MCF 10A (cell line): ENCODE data around the gene PKN2. TPM values are rescaled to one million over a fixed set of nuclear protein-coding genes. Genes with fewer than 3 reads are reported as not detected.
"Not testable (repeated sequence)": the region's sequence is repeated elsewhere in the genome, so short reads cannot be mapped to it uniquely, and the experiment has no call there.

Experiments used
- BruUV-seq: library from RNA; stranded (reverse); fragments of 400-500 nt; replicated peaks from 2 replicates; lab custom pipeline; 2021; lab: Mats Ljungman, UMichigan
- CTCF ChIA-PET: fragments of 300-600 bp; sonication (Branson Sonifier 250); formaldehyde crosslinking; extraction: SDS; loops from one replicate; lab custom pipeline; 2021; ENCODE audit warnings: antibody characterized with exemption, inconsistent platforms; lab: Yijun Ruan, JAX
- POLR2A ChIA-PET: fragments of 300-600, 350-650 bp; sonication (Branson Sonifier 250); formaldehyde crosslinking; extraction: SDS; loops from one replicate; lab custom pipeline; 2020; ENCODE audit warnings: antibody characterized with exemption, inconsistent platforms; lab: Yijun Ruan, JAX
- DNase-seq: peaks from one replicate; pipeline ENCODE4 v3.0.0-alpha.2; 2018; ENCODE audit not compliant: unreplicated experiment
- H3K27ac Mint-ChIP-seq: one replicate; pipeline ENCODE4 v1.8.0; 2022; ENCODE audit warnings: mild to moderate bottlenecking, low read depth, mixed read lengths; ENCODE audit not compliant: unreplicated experiment
- H3K27me3 Mint-ChIP-seq: one replicate; pipeline ENCODE4 v1.8.0; 2022; ENCODE audit warnings: mixed read lengths; ENCODE audit not compliant: insufficient read depth, unreplicated experiment
- H3K36me3 Mint-ChIP-seq: one replicate; pipeline ENCODE4 v1.8.0; 2022; ENCODE audit warnings: mild to moderate bottlenecking, moderate library complexity, mixed read lengths; ENCODE audit not compliant: insufficient read depth, unreplicated experiment
- H3K4me1 Mint-ChIP-seq: one replicate; pipeline ENCODE4 v1.8.0; 2022; ENCODE audit warnings: mixed read lengths; ENCODE audit not compliant: insufficient read depth, unreplicated experiment
- H3K4me3 Mint-ChIP-seq: one replicate; pipeline ENCODE4 v1.8.0; 2022; ENCODE audit warnings: mild to moderate bottlenecking, moderate library complexity, mixed read lengths; ENCODE audit not compliant: unreplicated experiment
- H3K9me3 Mint-ChIP-seq: one replicate; pipeline ENCODE4 v1.8.0; 2022; ENCODE audit warnings: mixed read lengths; ENCODE audit not compliant: unreplicated experiment
- CTCF ChIP-seq: fragments of 200-600 bp; IDR thresholded peaks from one replicate; pipeline ENCODE4 v1.8.0; 2022; ENCODE audit warnings: antibody characterized with exemption, mild to moderate bottlenecking; ENCODE audit not compliant: unreplicated experiment
- intact Hi-C: fragments of 100-400 bp; cut with micrococcal nuclease; formaldehyde crosslinking; loops from 2 replicates; pipeline ENCODE4 v1.14.1; 2022
- total RNA-seq: library from RNA; stranded (reverse); gene quantifications from 2 replicates; pipeline ENCODE4 v1.2.3, GENCODE V29; 2022

PKN2 gene
- total RNA-seq, 1 experiment from 2014 or later = 40.2 TPM

- BruUV-seq = no TSS peak
- no peak overlapping the region for H3K27ac Mint-ChIP-seq
- ChIA-PET CTCF (interaction anchor here (0.7 kb wide), 1 partner anchor 797 kb away, joined by 3 read pairs; no protein-coding TSS in a partner anchor), POLR2A (no interaction called here)
- intact Hi-C loops = no loop called here
- DNase-seq = no peak
- no peaks in the 10 kb centered on the region for H3K27me3 Mint-ChIP-seq
- H3K4me3 Mint-ChIP-seq = no peak overlapping the region
- peaks cover 66% of the 10 kb centered on the region for H3K36me3 Mint-ChIP-seq
- no peak for TF ChIP-seq CTCF
- H3K9me3 Mint-ChIP-seq = no peaks in the 10 kb centered on the region
- no peaks in the 10 kb centered on the region for H3K4me1 Mint-ChIP-seq
These were observed 129.4 kb downstream of the PKN2 start for GRCh38 chr1:88813471-88813870.

GRCh38 chr1:88819642-88820041 is 135.6 kb downstream of the PKN2 start:
- BruUV-seq, H3K4me1 Mint-ChIP-seq, H3K27ac Mint-ChIP-seq, H3K4me3 Mint-ChIP-seq, H3K27me3 Mint-ChIP-seq, DNase-seq, H3K9me3 Mint-ChIP-seq, POLR2A ChIA-PET: not testable (repeated sequence)
- intact Hi-C loops = loop anchor here (10.0 kb wide), 1 partner anchor 85 kb away; no protein-coding TSS in a partner anchor
- H3K36me3 Mint-ChIP-seq = peaks cover 65% of the 10 kb centered on the region
- CTCF ChIA-PET = interaction anchor here (0.6 kb wide), 1 partner anchor 20 kb away, joined by 3 read pairs; no protein-coding TSS in a partner anchor

GRCh38 chr1:88825721-88826120 is 141.6 kb downstream of the PKN2 start:
- Mint-ChIP-seq H3K27me3 (no peaks in the 10 kb centered on the region), H3K9me3 (no peaks in the 10 kb centered on the region), H3K27ac (no peak overlapping the region), H3K4me3 (no peak overlapping the region), H3K36me3 (peaks cover 42% of the 10 kb centered on the region), H3K4me1 (no peaks in the 10 kb centered on the region)
- ChIA-PET POLR2A (no interaction called here), CTCF (interaction anchor here (0.5 kb wide), 1 partner anchor 179 kb away, joined by 3 read pairs; no protein-coding TSS in a partner anchor)
- DNase-seq = no peak
- TF ChIP-seq CTCF = no peak
- no TSS peak for BruUV-seq
- intact Hi-C loops = loop anchor here (10.0 kb wide), 1 partner anchor 91 kb away; no protein-coding TSS in a partner anchor

GRCh38 chr1:88847643-88848042 is 163.6 kb downstream of the PKN2 start:
- CTCF ChIA-PET = interaction anchor here (0.7 kb wide), 1 partner anchor 29 kb away, joined by 5 read pairs; no protein-coding TSS in a partner anchor

More at GRCh38 chr1:88847643-88848042, 163.6 kb downstream of the PKN2 start:
- no peak overlapping the region for H3K4me3 Mint-ChIP-seq
- no peaks in the 10 kb centered on the region for H3K27me3 Mint-ChIP-seq
- POLR2A ChIA-PET = interaction anchor here (0.7 kb wide), 1 partner anchor 18 kb away, joined by 3 read pairs; no protein-coding TSS in a partner anchor
- TF ChIP-seq CTCF = no peak
- no TSS peak for BruUV-seq
- H3K27ac Mint-ChIP-seq = no peak overlapping the region
- no peaks in the 10 kb centered on the region for H3K9me3 Mint-ChIP-seq
- intact Hi-C loops = no loop called here
- no peak for DNase-seq
- peaks cover 40% of the 10 kb centered on the region for H3K36me3 Mint-ChIP-seq
- H3K4me1 Mint-ChIP-seq = no peaks in the 10 kb centered on the region
